ENCODE results near the gene ASB2. TPM values are rescaled to one million over a fixed set of nuclear protein-coding genes. Genes with fewer than 3 reads are reported as not detected.

Gene ASB2
- total and polyA plus RNA-seq, 5 donors from 2014 or later: 0.96 to 5.7 (median 4.7) TPM

GRCh38 chr14:94020267-94020666 is 43.9 kb upstream of the ASB2 start:
- H3K4me3 ChIP-seq (ENCODE audit: low read depth, low read length): no peak overlapping the region
- no peaks in the 10 kb centered on the region for H3K9me3 Mint-ChIP-seq
- no peaks in the 10 kb centered on the region for H3K9me3 ChIP-seq (ENCODE audit: control insufficient read depth in 2 of 2, low read length in 2 of 2)
- DNase-seq: no peak
- H3K4me1 Mint-ChIP-seq: peaks cover 0 to 7% (median 4%) of the 10 kb centered on the region in 4 donors
- H3K4me3 Mint-ChIP-seq: no peak overlapping the region
- peaks cover 3% of the 10 kb centered on the region for H3K27me3 ChIP-seq (ENCODE audit: control insufficient read depth, insufficient read depth, low read length)
- no peaks in the 10 kb centered on the region for H3K36me3 ChIP-seq (ENCODE audit: control insufficient read depth, insufficient read depth, low read length)
- peaks cover 4% of the 10 kb centered on the region for H3K4me1 ChIP-seq (ENCODE audit: control insufficient read depth, insufficient read depth, low read length, poor library complexity, severe bottlenecking)
- no peak overlapping the region for H3K27ac ChIP-seq (ENCODE audit: insufficient read depth, low read length, poor library complexity, severe bottlenecking)
- H3K36me3 Mint-ChIP-seq: no peaks in the 10 kb centered on the region
- H3K27me3 Mint-ChIP-seq: no peaks in the 10 kb centered on the region
- no peak for ATAC-seq (ENCODE audit: low read depth in 2 of 2)
- peak overlapping the region in 1 of 3 donors; percentile 48 for H3K27ac Mint-ChIP-seq

DNA sequence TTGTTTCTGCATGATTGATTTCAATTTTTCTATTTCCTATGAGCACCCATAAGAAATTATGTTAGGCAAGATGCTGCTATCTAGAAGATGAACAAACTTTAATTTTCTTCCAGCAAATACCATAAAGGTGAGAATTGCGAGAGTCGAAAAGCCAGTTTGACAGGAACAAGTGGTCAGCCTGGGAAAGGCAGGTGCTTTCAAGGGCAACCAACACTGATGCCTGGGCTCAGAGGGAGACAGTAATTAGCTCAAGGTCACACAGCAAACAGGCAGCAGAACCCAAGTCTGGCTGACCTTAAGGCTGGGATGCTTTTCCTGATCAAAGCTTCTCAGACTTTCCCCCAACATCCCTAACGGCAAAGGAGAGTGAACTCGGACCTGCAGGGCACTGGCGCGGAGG is 43.0 kb upstream of the ASB2 start:
- Histone ChIP-seq H3K27me3 (ENCODE audit: control insufficient read depth, insufficient read depth, low read length) (peaks cover 3% of the 10 kb centered on the region), H3K9me3 (ENCODE audit: control insufficient read depth in 2 of 2, low read length in 2 of 2) (no peaks in the 10 kb centered on the region), H3K4me1 (ENCODE audit: control insufficient read depth, insufficient read depth, low read length, poor library complexity, severe bottlenecking) (peaks cover 4% of the 10 kb centered on the region), H3K4me3 (ENCODE audit: low read depth, low read length) (no peak overlapping the region), H3K36me3 (ENCODE audit: control insufficient read depth, insufficient read depth, low read length) (no peaks in the 10 kb centered on the region), H3K27ac (ENCODE audit: insufficient read depth, low read length, poor library complexity, severe bottlenecking) (no peak overlapping the region)
- peaks cover 0 to 7% (median 4%) of the 10 kb centered on the region in 4 donors for H3K4me1 Mint-ChIP-seq
- ATAC-seq (ENCODE audit: low read depth in 2 of 2): no peak
- H3K36me3 Mint-ChIP-seq: no peaks in the 10 kb centered on the region
- H3K9me3 Mint-ChIP-seq: no peaks in the 10 kb centered on the region
- H3K27ac Mint-ChIP-seq: no peak overlapping the region
- no peaks in the 10 kb centered on the region for H3K27me3 Mint-ChIP-seq
- no peak for DNase-seq
- no peak overlapping the region for H3K4me3 Mint-ChIP-seq

DNA sequence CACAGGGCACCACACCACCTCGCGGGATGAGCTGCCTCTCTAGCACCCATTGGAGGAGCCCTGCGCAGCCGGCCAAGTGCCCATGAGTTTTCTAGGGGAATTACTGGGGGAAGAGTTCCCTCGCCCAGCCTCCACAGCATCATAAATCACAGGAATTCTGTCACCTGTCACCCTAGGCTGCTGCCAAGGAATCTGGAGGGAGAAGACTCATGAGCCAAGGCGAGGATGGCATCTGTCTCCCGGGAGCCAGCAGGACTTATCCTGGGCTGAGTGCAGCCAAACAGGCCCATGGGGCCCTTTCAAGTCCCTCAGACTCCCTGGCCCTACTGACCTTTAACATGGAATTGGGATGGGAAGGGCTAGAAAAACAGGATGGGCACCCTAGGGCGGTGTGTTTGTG is 41.9 kb upstream of the ASB2 start:
- H3K9me3 ChIP-seq (ENCODE audit: control insufficient read depth in 2 of 2, low read length in 2 of 2): no peaks in the 10 kb centered on the region
- peaks cover 3% of the 10 kb centered on the region for H3K27me3 ChIP-seq (ENCODE audit: control insufficient read depth, insufficient read depth, low read length)
- Mint-ChIP-seq H3K27me3 (no peaks in the 10 kb centered on the region), H3K27ac (no peak overlapping the region), H3K9me3 (no peaks in the 10 kb centered on the region), H3K4me3 (no peak overlapping the region), H3K4me1 (peaks cover 0 to 7% (median 4%) of the 10 kb centered on the region in 4 donors), H3K36me3 (no peaks in the 10 kb centered on the region)
- H3K27ac ChIP-seq (ENCODE audit: insufficient read depth, low read length, poor library complexity, severe bottlenecking): no peak overlapping the region
- ATAC-seq (ENCODE audit: low read depth in 2 of 2) (no peak), DNase-seq (no peak)
- H3K36me3 ChIP-seq (ENCODE audit: control insufficient read depth, insufficient read depth, low read length): no peaks in the 10 kb centered on the region
- no peak overlapping the region for H3K4me3 ChIP-seq (ENCODE audit: low read depth, low read length)
- peaks cover 4% of the 10 kb centered on the region for H3K4me1 ChIP-seq (ENCODE audit: control insufficient read depth, insufficient read depth, low read length, poor library complexity, severe bottlenecking)

- Histone ChIP-seq H3K9me3 (ENCODE audit: control insufficient read depth in 2 of 2, low read length in 2 of 2) (no peaks in the 10 kb centered on the region), H3K4me1 (ENCODE audit: control insufficient read depth, insufficient read depth, low read length, poor library complexity, severe bottlenecking) (peaks cover 5% of the 10 kb centered on the region), H3K27ac (ENCODE audit: insufficient read depth, low read length, poor library complexity, severe bottlenecking) (no peak overlapping the region), H3K36me3 (ENCODE audit: control insufficient read depth, insufficient read depth, low read length) (no peaks in the 10 kb centered on the region), H3K27me3 (ENCODE audit: control insufficient read depth, insufficient read depth, low read length) (peaks cover 3% of the 10 kb centered on the region), H3K4me3 (ENCODE audit: low read depth, low read length) (no peak overlapping the region)
- ATAC-seq (ENCODE audit: low read depth in 2 of 2) (no peak), DNase-seq (no peak)
- peaks cover 0 to 10% (median 7%) of the 10 kb centered on the region in 4 donors for H3K4me1 Mint-ChIP-seq
- H3K27ac Mint-ChIP-seq: no peak overlapping the region
- no peaks in the 10 kb centered on the region for H3K36me3 Mint-ChIP-seq
- peaks cover 0 to 1% (median 0%) of the 10 kb centered on the region in 7 donors for H3K9me3 Mint-ChIP-seq
- H3K4me3 Mint-ChIP-seq: no peak overlapping the region
- no peaks in the 10 kb centered on the region for H3K27me3 Mint-ChIP-seq
Measured at GRCh38 chr14:94016446-94016976, 40.1 kb upstream of the ASB2 start.

- Histone ChIP-seq H3K4me1 (ENCODE audit: control insufficient read depth, insufficient read depth, low read length, poor library complexity, severe bottlenecking) (peaks cover 14% of the 10 kb centered on the region), H3K27me3 (ENCODE audit: control insufficient read depth, insufficient read depth, low read length) (peaks cover 3% of the 10 kb centered on the region), H3K4me3 (ENCODE audit: low read depth, low read length) (no peak overlapping the region), H3K27ac (ENCODE audit: insufficient read depth, low read length, poor library complexity, severe bottlenecking) (no peak overlapping the region), H3K36me3 (ENCODE audit: control insufficient read depth, insufficient read depth, low read length) (no peaks in the 10 kb centered on the region), H3K9me3 (ENCODE audit: control insufficient read depth in 2 of 2, low read length in 2 of 2) (no peaks in the 10 kb centered on the region)
- ATAC-seq (ENCODE audit: low read depth in 2 of 2): no peak
- DNase-seq: no peak
- Mint-ChIP-seq H3K27me3 (peaks cover 5% of the 10 kb centered on the region), H3K4me1 (peaks cover 0 to 21% (median 12%) of the 10 kb centered on the region in 4 donors), H3K36me3 (no peaks in the 10 kb centered on the region), H3K9me3 (peaks cover 0 to 1% (median 0%) of the 10 kb centered on the region in 7 donors), H3K4me3 (no peak overlapping the region), H3K27ac (no peak overlapping the region)
Measured at GRCh38 chr14:94015223-94015622, 38.9 kb upstream of the ASB2 start.

GRCh38 chr14:94014382-94014781 is 38.0 kb upstream of the ASB2 start:
- no peaks in the 10 kb centered on the region for H3K36me3 ChIP-seq (ENCODE audit: control insufficient read depth, insufficient read depth, low read length)
- ATAC-seq (ENCODE audit: low read depth in 2 of 2) (no peak), DNase-seq (no peak)
- H3K27ac Mint-ChIP-seq: no peak overlapping the region
- no peak overlapping the region for H3K4me3 Mint-ChIP-seq
- H3K4me1 Mint-ChIP-seq: peaks cover 0 to 28% (median 18%) of the 10 kb centered on the region in 4 donors
- peaks cover 14% of the 10 kb centered on the region for H3K4me1 ChIP-seq (ENCODE audit: control insufficient read depth, insufficient read depth, low read length, poor library complexity, severe bottlenecking)
- no peaks in the 10 kb centered on the region for H3K36me3 Mint-ChIP-seq
- peaks cover 0 to 1% (median 0%) of the 10 kb centered on the region in 7 donors for H3K9me3 Mint-ChIP-seq
- H3K4me3 ChIP-seq (ENCODE audit: low read depth, low read length): no peak overlapping the region
- H3K27ac ChIP-seq (ENCODE audit: insufficient read depth, low read length, poor library complexity, severe bottlenecking): no peak overlapping the region
- no peaks in the 10 kb centered on the region for H3K9me3 ChIP-seq (ENCODE audit: control insufficient read depth in 2 of 2, low read length in 2 of 2)
- peaks cover 3% of the 10 kb centered on the region for H3K27me3 ChIP-seq (ENCODE audit: control insufficient read depth, insufficient read depth, low read length)
- H3K27me3 Mint-ChIP-seq: peaks cover 5% of the 10 kb centered on the region

- peak overlapping the region in 2 of 4 donors; percentile 41 to 48 for H3K4me3 Mint-ChIP-seq
- peak overlapping the region in 1 of 3 donors; percentile 52 for H3K27ac Mint-ChIP-seq
- H3K4me1 Mint-ChIP-seq: peaks cover 0 to 41% (median 24%) of the 10 kb centered on the region in 4 donors
- H3K4me3 ChIP-seq (ENCODE audit: low read depth, low read length): peak overlapping the region; percentile 55
- H3K36me3 Mint-ChIP-seq: no peaks in the 10 kb centered on the region
- H3K4me1 ChIP-seq (ENCODE audit: control insufficient read depth, insufficient read depth, low read length, poor library complexity, severe bottlenecking): peaks cover 29% of the 10 kb centered on the region
- no peaks in the 10 kb centered on the region for H3K36me3 ChIP-seq (ENCODE audit: control insufficient read depth, insufficient read depth, low read length)
- peaks cover 0 to 1% (median 0%) of the 10 kb centered on the region in 7 donors for H3K9me3 Mint-ChIP-seq
- no peaks in the 10 kb centered on the region for H3K27me3 ChIP-seq (ENCODE audit: control insufficient read depth, insufficient read depth, low read length)
- DNase-seq (peak in 2 of 3 donors; percentile 21 to 61), ATAC-seq (ENCODE audit: low read depth in 2 of 2) (peak; percentile 28 to 42)
- no peak overlapping the region for H3K27ac ChIP-seq (ENCODE audit: insufficient read depth, low read length, poor library complexity, severe bottlenecking)
- peaks cover 5% of the 10 kb centered on the region for H3K27me3 Mint-ChIP-seq
- H3K9me3 ChIP-seq (ENCODE audit: control insufficient read depth in 2 of 2, low read length in 2 of 2): no peaks in the 10 kb centered on the region
Measured at GRCh38 chr14:94011795-94012194, 35.4 kb upstream of the ASB2 start.

DNA sequence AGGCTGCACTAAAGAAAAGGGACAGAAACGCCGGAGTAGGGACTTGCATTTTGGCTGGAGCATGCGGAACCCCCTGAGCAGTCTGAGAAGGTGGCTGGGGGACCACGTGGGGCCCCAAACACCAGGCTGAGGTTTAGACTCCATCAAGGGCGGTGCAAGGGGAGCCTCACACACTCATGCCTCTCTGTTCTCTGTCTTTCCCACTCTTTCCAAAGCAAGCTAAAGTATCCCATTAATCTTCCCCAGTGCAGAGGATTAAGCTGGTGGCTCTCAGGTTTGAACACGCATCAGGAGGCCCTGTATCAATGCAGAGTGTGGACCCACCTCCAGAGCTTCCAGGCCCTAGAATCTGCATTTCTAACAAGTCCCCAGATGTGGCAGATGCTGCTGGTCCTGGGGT is 34.3 kb upstream of the ASB2 start:
- no peak overlapping the region for H3K27ac Mint-ChIP-seq
- peaks cover 0 to 41% (median 24%) of the 10 kb centered on the region in 4 donors for H3K4me1 Mint-ChIP-seq

More for the DNA sequence above, 34.3 kb upstream of the ASB2 start:
- Histone ChIP-seq H3K4me1 (ENCODE audit: control insufficient read depth, insufficient read depth, low read length, poor library complexity, severe bottlenecking) (peaks cover 29% of the 10 kb centered on the region), H3K27ac (ENCODE audit: insufficient read depth, low read length, poor library complexity, severe bottlenecking) (no peak overlapping the region), H3K4me3 (ENCODE audit: low read depth, low read length) (no peak overlapping the region), H3K36me3 (ENCODE audit: control insufficient read depth, insufficient read depth, low read length) (no peaks in the 10 kb centered on the region), H3K9me3 (ENCODE audit: control insufficient read depth in 2 of 2, low read length in 2 of 2) (no peaks in the 10 kb centered on the region), H3K27me3 (ENCODE audit: control insufficient read depth, insufficient read depth, low read length) (no peaks in the 10 kb centered on the region)
- DNase-seq: no peak
- Mint-ChIP-seq H3K4me3 (no peak overlapping the region), H3K9me3 (peaks cover 0 to 1% (median 0%) of the 10 kb centered on the region in 7 donors), H3K36me3 (no peaks in the 10 kb centered on the region), H3K27me3 (peaks cover 6% of the 10 kb centered on the region)
- no peak for ATAC-seq (ENCODE audit: low read depth in 2 of 2)
